ENCODE measurements around the gene SYTL4.

The SYTL4 gene

DNA sequence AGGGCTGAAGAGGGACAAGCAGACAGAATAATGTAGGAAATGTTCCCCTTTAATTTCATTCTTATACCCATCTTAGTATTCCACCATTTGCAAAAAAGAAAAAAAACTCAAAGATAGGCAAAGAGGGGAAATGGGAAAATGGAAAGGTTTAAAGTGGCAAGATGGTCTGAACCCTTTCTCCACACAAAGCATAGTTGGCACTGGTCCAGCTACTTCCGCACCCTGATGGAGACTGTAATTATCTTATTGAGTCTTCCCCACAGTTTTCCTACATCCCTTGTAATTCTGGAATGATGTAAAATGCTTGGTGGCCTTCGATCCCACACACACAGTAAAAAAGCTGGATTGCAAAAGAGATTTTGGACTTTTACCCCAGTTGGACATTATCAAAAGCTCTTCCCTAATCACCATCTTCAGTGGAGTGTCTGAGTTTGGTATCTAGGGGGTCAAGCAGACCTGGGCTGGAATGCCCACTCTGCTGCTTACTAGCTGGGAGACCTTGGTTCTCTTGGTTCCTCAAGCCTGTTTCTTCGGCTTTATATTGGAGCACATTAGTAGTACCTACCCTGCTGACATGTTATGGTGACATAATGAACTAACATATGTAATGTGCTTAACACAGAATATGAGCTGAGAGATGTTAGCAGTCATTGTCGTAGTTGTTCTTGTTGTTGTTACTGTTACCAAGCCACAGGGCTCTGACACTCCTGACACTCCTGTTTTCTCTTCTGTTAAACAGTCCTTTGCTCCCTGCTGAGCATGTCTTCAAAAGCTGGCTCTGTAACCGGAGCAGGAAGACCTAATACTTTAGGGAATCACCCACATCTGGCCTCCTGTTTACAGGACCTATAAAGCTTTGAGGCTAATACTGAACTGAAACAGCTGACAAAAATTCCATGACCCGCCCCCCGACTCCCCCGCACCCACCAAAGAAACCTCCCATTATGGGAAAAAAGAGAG, 83.2 kb downstream of the SYTL4 start:
- TF ChIP-seq GABPA (IDR thresholded peaks at IDR 0.05; ENCODE audit: low read depth) (no peak), SPI1 (IDR thresholded peaks at IDR 0.05; ENCODE audit: borderline replicate concordance, low read depth) (no peak), POLR2AphosphoS5 (IDR thresholded peaks at IDR 0.05; ENCODE audit: low read depth) (no peak)
- TF ChIP-seq, protein P1, sequence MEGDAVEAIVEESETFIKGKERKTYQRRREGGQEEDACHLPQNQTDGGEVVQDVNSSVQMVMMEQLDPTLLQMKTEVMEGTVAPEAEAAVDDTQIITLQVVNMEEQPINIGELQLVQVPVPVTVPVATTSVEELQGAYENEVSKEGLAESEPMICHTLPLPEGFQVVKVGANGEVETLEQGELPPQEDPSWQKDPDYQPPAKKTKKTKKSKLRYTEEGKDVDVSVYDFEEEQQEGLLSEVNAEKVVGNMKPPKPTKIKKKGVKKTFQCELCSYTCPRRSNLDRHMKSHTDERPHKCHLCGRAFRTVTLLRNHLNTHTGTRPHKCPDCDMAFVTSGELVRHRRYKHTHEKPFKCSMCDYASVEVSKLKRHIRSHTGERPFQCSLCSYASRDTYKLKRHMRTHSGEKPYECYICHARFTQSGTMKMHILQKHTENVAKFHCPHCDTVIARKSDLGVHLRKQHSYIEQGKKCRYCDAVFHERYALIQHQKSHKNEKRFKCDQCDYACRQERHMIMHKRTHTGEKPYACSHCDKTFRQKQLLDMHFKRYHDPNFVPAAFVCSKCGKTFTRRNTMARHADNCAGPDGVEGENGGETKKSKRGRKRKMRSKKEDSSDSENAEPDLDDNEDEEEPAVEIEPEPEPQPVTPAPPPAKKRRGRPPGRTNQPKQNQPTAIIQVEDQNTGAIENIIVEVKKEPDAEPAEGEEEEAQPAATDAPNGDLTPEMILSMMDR (IDR thresholded peaks at IDR 0.05; ENCODE audit: insufficient read depth, low read length) = no peak
- TF ChIP-seq, protein P2, sequence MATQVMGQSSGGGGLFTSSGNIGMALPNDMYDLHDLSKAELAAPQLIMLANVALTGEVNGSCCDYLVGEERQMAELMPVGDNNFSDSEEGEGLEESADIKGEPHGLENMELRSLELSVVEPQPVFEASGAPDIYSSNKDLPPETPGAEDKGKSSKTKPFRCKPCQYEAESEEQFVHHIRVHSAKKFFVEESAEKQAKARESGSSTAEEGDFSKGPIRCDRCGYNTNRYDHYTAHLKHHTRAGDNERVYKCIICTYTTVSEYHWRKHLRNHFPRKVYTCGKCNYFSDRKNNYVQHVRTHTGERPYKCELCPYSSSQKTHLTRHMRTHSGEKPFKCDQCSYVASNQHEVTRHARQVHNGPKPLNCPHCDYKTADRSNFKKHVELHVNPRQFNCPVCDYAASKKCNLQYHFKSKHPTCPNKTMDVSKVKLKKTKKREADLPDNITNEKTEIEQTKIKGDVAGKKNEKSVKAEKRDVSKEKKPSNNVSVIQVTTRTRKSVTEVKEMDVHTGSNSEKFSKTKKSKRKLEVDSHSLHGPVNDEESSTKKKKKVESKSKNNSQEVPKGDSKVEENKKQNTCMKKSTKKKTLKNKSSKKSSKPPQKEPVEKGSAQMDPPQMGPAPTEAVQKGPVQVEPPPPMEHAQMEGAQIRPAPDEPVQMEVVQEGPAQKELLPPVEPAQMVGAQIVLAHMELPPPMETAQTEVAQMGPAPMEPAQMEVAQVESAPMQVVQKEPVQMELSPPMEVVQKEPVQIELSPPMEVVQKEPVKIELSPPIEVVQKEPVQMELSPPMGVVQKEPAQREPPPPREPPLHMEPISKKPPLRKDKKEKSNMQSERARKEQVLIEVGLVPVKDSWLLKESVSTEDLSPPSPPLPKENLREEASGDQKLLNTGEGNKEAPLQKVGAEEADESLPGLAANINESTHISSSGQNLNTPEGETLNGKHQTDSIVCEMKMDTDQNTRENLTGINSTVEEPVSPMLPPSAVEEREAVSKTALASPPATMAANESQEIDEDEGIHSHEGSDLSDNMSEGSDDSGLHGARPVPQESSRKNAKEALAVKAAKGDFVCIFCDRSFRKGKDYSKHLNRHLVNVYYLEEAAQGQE (IDR thresholded peaks at IDR 0.05; ENCODE audit: insufficient replicate concordance, low read depth) = no peak
- Histone ChIP-seq H3K27me3 (ENCODE audit: insufficient read depth, poor library complexity, severe bottlenecking) (no peaks in the 10 kb centered on the region), H3K27ac (replicated peaks) (no peak overlapping the region), H3K4me3 (replicated peaks; ENCODE audit: insufficient read depth, low read length) (no peak overlapping the region)
- DNase-seq (ENCODE audit: low read depth in 1 of 2, low spot score in 1 of 2) = no peak

DNA sequence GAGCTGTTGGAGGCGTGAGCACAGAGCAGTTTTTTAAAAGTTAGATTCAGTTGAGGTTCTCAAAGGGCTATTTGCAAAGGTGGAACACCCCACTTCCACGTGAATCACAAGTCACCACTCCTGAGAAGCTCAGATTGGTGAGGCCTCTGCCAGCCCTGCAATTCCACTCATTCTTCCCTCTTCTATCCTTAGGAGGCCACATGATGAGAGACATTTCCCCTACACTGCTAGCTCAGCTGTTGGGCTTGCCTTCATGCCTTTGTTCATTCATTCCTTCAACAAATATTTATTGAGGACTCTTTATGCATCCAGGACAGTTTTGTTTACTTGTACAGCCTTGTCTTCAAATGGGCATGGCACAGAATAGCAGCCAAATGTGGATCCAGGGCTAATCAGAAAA, 84.2 kb downstream of the SYTL4 start:
- no peak overlapping the region for H3K4me3 ChIP-seq (replicated peaks; ENCODE audit: insufficient read depth, low read length)
- DNase-seq (ENCODE audit: low read depth in 1 of 2, low spot score in 1 of 2) = no peak
- H3K27me3 ChIP-seq (ENCODE audit: insufficient read depth, poor library complexity, severe bottlenecking) = no peaks in the 10 kb centered on the region
- H3K27ac ChIP-seq (replicated peaks) = no peak overlapping the region
- TF ChIP-seq GABPA (IDR thresholded peaks at IDR 0.05; ENCODE audit: low read depth) (no peak), SPI1 (IDR thresholded peaks at IDR 0.05; ENCODE audit: borderline replicate concordance, low read depth) (no peak), POLR2AphosphoS5 (IDR thresholded peaks at IDR 0.05; ENCODE audit: low read depth) (no peak)
- TF ChIP-seq, protein P1 (IDR thresholded peaks at IDR 0.05; ENCODE audit: insufficient read depth, low read length) = no peak
- TF ChIP-seq, protein P2 (IDR thresholded peaks at IDR 0.05; ENCODE audit: insufficient replicate concordance, low read depth) = no peak

DNA sequence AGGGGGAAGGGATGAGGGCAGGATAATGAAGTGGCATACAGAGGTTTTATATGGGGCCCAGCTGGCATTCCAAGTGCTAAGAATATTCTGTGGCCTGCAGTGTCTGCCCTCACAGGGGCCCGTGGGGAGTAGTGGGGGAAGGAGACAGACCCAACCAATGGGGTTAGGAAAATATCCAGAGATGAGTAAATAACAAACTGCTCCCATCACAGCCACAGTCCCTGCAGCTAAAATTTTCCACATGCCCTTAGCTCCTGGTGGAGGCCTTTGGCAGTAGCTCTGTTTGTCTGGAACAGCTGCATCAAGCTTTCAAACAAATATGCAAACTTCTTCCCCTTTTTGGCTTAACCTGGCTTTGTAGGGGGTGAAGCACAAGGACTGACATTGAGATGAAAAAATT, 84.8 kb downstream of the SYTL4 start:
- H3K27ac ChIP-seq (replicated peaks) = no peak overlapping the region
- H3K4me3 ChIP-seq (replicated peaks; ENCODE audit: insufficient read depth, low read length) = no peak overlapping the region

More for the DNA sequence above, 84.8 kb downstream of the SYTL4 start:
- no peaks in the 10 kb centered on the region for H3K27me3 ChIP-seq (ENCODE audit: insufficient read depth, poor library complexity, severe bottlenecking)
- TF ChIP-seq POLR2AphosphoS5 (IDR thresholded peaks at IDR 0.05; ENCODE audit: low read depth) (no peak), SPI1 (IDR thresholded peaks at IDR 0.05; ENCODE audit: borderline replicate concordance, low read depth) (no peak)
- TF ChIP-seq, protein P1 (IDR thresholded peaks at IDR 0.05; ENCODE audit: insufficient read depth, low read length) = no peak
- TF ChIP-seq, protein P2 (IDR thresholded peaks at IDR 0.05; ENCODE audit: insufficient replicate concordance, low read depth) = no peak
- no peak for DNase-seq (ENCODE audit: low read depth in 1 of 2, low spot score in 1 of 2)
